HFFc6 (cell line): ENCODE data around the gene BRINP2. TPM values are rescaled to one million over a fixed set of nuclear protein-coding genes. Genes with fewer than 3 reads are reported as not detected.

ENCODE experiments used
- DNase-seq: peaks from one replicate; pipeline ENCODE4 v3.0.0-alpha.2; 2018
- H3K27ac Mint-ChIP-seq: 2 replicates; pipeline ENCODE4 v1.8.0; 2020; ENCODE audit warnings: mild to moderate bottlenecking, mixed read lengths
- H3K27me3 Mint-ChIP-seq: 2 replicates; pipeline ENCODE4 v1.8.0; 2021; ENCODE audit warnings: mild to moderate bottlenecking, moderate library complexity, mixed read lengths; ENCODE audit not compliant: insufficient read depth
- H3K36me3 Mint-ChIP-seq: 2 replicates; pipeline ENCODE4 v1.8.0; 2021; ENCODE audit warnings: low read depth, mixed read lengths
- H3K4me1 Mint-ChIP-seq: 2 replicates; pipeline ENCODE4 v1.8.0; 2020; ENCODE audit warnings: low read depth, mixed read lengths
- H3K4me3 Mint-ChIP-seq: 2 replicates; pipeline ENCODE4 v1.8.0; 2020; ENCODE audit warnings: mild to moderate bottlenecking, moderate library complexity, mixed read lengths
- H3K9me3 Mint-ChIP-seq: 2 replicates; pipeline ENCODE4 v1.8.0; 2020; ENCODE audit warnings: mild to moderate bottlenecking, mixed read lengths
- CTCF ChIP-seq: fragments of 200-600 bp; sonication (generic); IDR thresholded peaks from 2 replicates; pipeline ENCODE4 v1.5.0; 2021; ENCODE audit warnings: antibody characterized with exemption, mild to moderate bottlenecking
- total RNA-seq, 6 experiments: library from RNA; stranded (reverse); fragmentation: NEBNext Ultra II Directional; extraction: Animal tissue kit (Norgen Biotek cat#: 25700); gene quantifications; 2 replicates in 1 of 6; 3 replicates in 5 of 6; pipeline ENCODE4 v1.2.3, GENCODE V29; 2021

BRINP2 gene
- total RNA-seq, 6 experiments from 2014 or later: not detected

GRCh38 chr1:177300431-177300830 is 129.7 kb downstream of the BRINP2 start:
- Mint-ChIP-seq H3K27ac (no peak overlapping the region), H3K9me3 (peaks cover 26% of the 10 kb centered on the region), H3K36me3 (no peaks in the 10 kb centered on the region), H3K4me1 (no peaks in the 10 kb centered on the region), H3K27me3 (peaks cover 1% of the 10 kb centered on the region; the same call in 1 of the 2 replicates), H3K4me3 (no peak overlapping the region)
- no peak for TF ChIP-seq CTCF
- DNase-seq: no peak

- H3K9me3 Mint-ChIP-seq: peaks cover 31% of the 10 kb centered on the region
- no peaks in the 10 kb centered on the region for H3K4me1 Mint-ChIP-seq
- H3K4me3 Mint-ChIP-seq: no peak overlapping the region
- H3K36me3 Mint-ChIP-seq: no peaks in the 10 kb centered on the region
- no peak for DNase-seq
- H3K27ac Mint-ChIP-seq: no peak overlapping the region
- TF ChIP-seq CTCF: no peak
- peaks cover 1% of the 10 kb centered on the region; the same call in 1 of the 2 replicates for H3K27me3 Mint-ChIP-seq
Observed at GRCh38 chr1:177301425-177302124, 130.8 kb downstream of the BRINP2 start.

GRCh38 chr1:177302357-177303044 is 131.7 kb downstream of the BRINP2 start:
- H3K27me3 Mint-ChIP-seq: no peaks in the 10 kb centered on the region
- H3K27ac Mint-ChIP-seq: no peak overlapping the region
- DNase-seq: no peak
- no peaks in the 10 kb centered on the region for H3K4me1 Mint-ChIP-seq
- H3K4me3 Mint-ChIP-seq: no peak overlapping the region
- peaks cover 35% of the 10 kb centered on the region for H3K9me3 Mint-ChIP-seq
- TF ChIP-seq CTCF: no peak
- H3K36me3 Mint-ChIP-seq: no peaks in the 10 kb centered on the region

GRCh38 chr1:177305040-177306018 is 134.6 kb downstream of the BRINP2 start:
- no peaks in the 10 kb centered on the region for H3K4me1 Mint-ChIP-seq
- H3K27ac Mint-ChIP-seq: no peak overlapping the region

More at GRCh38 chr1:177305040-177306018, 134.6 kb downstream of the BRINP2 start:
- Mint-ChIP-seq H3K4me3 (no peak overlapping the region), H3K36me3 (no peaks in the 10 kb centered on the region), H3K9me3 (peaks cover 44% of the 10 kb centered on the region), H3K27me3 (no peaks in the 10 kb centered on the region)
- no peak for TF ChIP-seq CTCF
- no peak for DNase-seq
